ENCODE results near the gene ZCCHC18. TPM values are rescaled to one million over a fixed set of nuclear protein-coding genes. Genes with fewer than 3 reads are reported as not detected.

Gene ZCCHC18
- total RNA-seq, 1 donor from 2014 or later = 0.30 TPM

DNA sequence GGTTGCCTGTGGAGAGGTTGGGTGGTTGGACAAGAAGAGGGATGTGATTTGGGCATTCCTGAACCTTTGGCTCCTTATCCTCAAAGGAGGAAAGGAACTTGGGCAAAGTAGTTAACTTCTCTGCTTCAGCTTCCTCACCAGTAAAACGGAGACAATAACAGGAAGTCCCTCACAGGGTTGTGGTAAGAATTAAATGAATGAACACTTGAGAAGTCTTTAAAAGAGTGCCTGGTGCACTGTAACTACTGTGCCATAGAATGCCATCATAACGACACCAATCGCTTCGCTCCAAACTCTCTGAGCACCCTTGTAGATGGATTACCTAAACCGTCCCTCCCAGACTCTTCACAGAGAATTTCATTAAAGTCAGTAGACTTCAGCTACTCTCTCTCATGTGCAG is 10.5 kb downstream of the ZCCHC18 start:
- DNase-seq = no peak
- intact Hi-C loops (cut with micrococcal nuclease) = no loop called here
- no peak for ATAC-seq

- no peak for DNase-seq
- intact Hi-C loops (cut with micrococcal nuclease) = no loop called here
- no peak for ATAC-seq
Observed at GRCh38 chrX:104126856-104127255, 14.5 kb downstream of the ZCCHC18 start.

DNA sequence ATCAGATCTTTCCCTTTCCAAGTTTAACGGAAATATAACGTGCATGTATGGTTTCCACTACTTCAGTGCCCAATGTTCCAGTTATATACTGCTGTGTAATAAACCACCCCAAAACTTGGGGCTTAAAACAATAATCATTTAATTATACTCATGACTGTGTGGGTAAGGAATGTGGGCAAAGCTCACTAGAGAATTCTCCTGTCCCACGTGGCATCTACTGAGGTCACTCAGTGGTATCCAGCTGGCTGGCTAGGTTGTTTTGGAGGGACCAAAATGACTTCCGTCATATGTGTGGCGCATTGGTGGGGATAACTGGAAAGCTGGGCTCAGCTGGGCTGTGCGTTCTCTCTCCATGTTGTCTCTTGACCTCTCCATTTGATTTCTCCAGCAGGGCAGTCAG is 18.5 kb downstream of the ZCCHC18 start:
- ATAC-seq = no peak
- DNase-seq = no peak
- intact Hi-C loops (cut with micrococcal nuclease) = no loop called here

GRCh38 chrX:104134583-104135261 is 22.4 kb downstream of the ZCCHC18 start:
- no peak for DNase-seq
- intact Hi-C loops (cut with micrococcal nuclease) = no loop called here
- no peak for ATAC-seq

DNA sequence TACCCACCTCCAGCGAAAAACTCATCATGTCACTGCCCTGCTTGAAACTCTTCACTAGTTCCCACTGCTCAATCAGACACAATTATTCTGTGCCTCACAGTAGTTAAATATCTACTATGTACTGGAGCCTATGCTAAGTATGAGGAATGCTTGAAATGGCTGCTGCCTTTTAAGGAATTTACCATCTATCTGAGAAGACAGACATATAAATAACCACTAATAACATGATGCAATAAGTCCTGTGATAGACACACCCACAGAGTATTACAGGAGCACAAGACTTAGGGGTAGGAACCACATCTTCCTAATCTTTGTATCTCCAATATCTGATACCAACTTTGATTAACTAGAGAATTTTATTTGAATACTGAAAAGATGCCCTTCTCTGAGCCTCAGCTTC is 23.4 kb downstream of the ZCCHC18 start:
- intact Hi-C loops (cut with micrococcal nuclease) = loop anchor here (1.0 kb wide), 1 partner anchor 37 kb away; no protein-coding TSS in a partner anchor
- DNase-seq (no peak), ATAC-seq (no peak)

DNA sequence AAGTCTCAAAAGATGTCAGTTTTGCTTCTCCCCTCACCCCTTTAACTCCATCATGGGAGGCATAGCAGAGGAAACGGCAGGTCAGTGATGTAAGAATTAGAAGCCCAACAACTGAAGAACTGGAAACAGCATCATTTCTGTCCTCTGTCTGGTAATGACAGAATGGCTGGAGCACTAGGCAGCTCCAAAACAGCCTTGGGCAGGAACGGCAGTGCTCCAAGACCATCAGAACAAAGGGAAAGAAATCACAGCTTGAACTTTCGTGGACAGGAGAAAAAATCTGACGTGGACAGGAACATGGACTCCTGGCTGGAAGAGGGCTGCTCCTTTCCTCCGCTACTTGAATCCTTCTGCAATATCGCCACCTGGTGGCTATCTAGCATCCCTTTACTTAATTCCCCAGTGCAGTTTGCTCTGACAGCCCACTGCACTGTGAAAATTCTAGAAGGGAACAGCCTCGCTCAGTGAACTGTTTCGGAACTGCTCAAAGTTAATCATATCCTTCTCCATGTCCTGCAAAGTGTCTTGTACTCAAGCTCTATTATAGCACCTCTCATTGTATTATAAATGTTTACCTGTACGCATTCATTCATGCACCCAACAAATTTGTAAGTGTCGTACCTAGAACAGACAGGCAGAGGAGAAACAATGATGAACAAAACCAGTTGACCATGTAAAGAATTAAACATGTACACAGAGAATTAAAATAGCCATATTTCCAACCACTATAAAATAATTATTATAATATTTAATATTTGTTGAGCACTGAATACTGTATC is 24.1 kb downstream of the ZCCHC18 start:
- DNase-seq (peak; percentile 26), ATAC-seq (peak; percentile 92)
- intact Hi-C loops (cut with micrococcal nuclease) = loop anchor here (1.0 kb wide), 1 partner anchor 38 kb away; no protein-coding TSS in a partner anchor

GRCh38 chrX:104137496-104137895 is 25.2 kb downstream of the ZCCHC18 start:
- intact Hi-C loops (cut with micrococcal nuclease) = no loop called here
- DNase-seq (no peak), ATAC-seq (no peak)

DNA sequence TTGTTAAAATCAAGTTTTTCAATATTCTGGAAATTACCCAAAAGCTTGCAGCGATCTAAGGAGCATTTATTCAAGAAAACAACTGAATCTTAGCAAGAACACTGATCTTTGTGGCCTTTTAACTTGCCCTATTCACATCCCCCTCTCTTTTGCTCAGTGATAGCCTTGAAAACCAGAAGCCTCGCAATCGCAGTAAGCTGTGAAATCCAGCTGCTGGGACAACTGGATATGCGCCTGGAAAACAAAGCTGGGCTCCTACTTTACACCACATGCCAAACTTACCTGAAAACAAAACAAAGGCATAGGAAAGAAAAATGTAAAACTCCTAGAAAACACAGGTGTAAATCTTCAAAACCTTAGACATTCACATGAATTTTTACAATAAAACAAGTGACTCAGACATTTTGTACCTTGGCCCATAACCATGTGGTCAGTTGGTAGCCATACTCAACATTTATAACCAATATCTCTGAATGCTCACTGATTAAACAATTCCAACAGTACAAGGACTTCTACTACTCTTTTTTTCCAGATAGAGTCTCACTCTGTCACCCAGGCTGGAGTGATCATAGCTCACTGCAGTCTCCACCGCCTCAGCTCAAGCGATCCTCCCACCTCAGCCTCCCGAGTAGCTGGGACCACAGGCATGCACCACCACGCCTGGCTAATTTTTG is 28.9 kb downstream of the ZCCHC18 start:
- no peak for ATAC-seq
- DNase-seq = no peak
- intact Hi-C loops (cut with micrococcal nuclease) = no loop called here

DNA sequence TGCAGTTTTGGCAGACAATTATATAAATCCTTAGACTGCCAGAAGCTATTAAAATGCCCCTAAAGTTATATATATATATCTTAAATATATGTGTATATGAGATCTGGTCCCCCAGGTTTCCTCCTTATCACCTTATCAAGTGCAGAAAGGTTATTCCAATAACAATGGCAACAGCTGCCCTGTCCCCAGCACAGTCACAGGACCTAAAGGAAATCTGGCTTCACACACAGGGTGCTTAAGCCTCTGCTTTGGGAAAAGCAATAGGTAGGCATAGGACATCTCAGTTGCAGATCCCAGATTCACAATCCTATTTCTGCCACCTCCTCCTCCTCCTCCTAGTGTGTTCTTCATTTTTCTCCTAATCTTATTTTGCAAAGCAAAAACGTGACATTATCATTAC is 38.7 kb downstream of the ZCCHC18 start:
- intact Hi-C loops (cut with micrococcal nuclease) = no loop called here
- DNase-seq (no peak), ATAC-seq (no peak)

- DNase-seq (peak; percentile 82), ATAC-seq (peak; percentile 99)
- intact Hi-C loops (cut with micrococcal nuclease) = no loop called here
Observed at GRCh38 chrX:104156630-104157529, 44.6 kb downstream of the ZCCHC18 start, which contains the start of gene SLC25A53. SLC25A53 (minus strand) TSS chrX:104157009; CDS start chrX:104105257, 51,752 bp downstream.

Other genes with a start within 250 kb of the ZCCHC18 start
- gene TMSB15B, start 149.9 kb upstream of the ZCCHC18 start, total RNA-seq = 0.40 TPM
- not detected for gene H2BW1, start 98.8 kb upstream of the ZCCHC18 start, total RNA-seq
- gene H2BW2, start 72.6 kb upstream of the ZCCHC18 start, total RNA-seq = not detected
- 0.10 TPM for gene TMSB15C, start 36.3 kb upstream of the ZCCHC18 start, total RNA-seq
- 11.2 TPM for gene SLC25A53, start 44.5 kb downstream of the ZCCHC18 start, total RNA-seq
- 12.5 TPM for gene FAM199X, start 53.9 kb downstream of the ZCCHC18 start, total RNA-seq
- gene ESX1, start 142.4 kb downstream of the ZCCHC18 start, total RNA-seq = not detected

Measured in left ventricle myocardium superior (tissue), 1 donor.